Right lobe of liver (tissue), 6 donors: Measurements from ENCODE around the gene OTUD1. TPM values are rescaled to one million over a fixed set of nuclear protein-coding genes. Genes with fewer than 3 reads are reported as not detected.

Experiments used
- ATAC-seq, 4 donors: fragments of 200-7000 bp; cut with Tn5 transposase; one replicate each; pipeline ENCODE4 v1.9.1; 2020; ENCODE audit warnings: mild to moderate bottlenecking in 4 of 4, moderate library complexity in 4 of 4
- DNase-seq, 3 donors: peaks; one replicate each; pipeline ENCODE4 v3.0.0-alpha.2; 2020
- H3K27ac ChIP-seq, 3 donors: fragments of 200-600 bp; one replicate each; pipeline ENCODE4 v1.8.0; 2022
- H3K27me3 ChIP-seq, 2 donors: fragments of 200-600 bp; one replicate each; pipeline ENCODE4 v1.8.0; 2022
- H3K36me3 ChIP-seq, 4 donors: fragments of 200-600 bp; sonication (generic) in 1 of 4; one replicate each; pipeline versions ENCODE4 v1.5.1 to v1.8.0; 2017 to 2022; ENCODE audit warnings: control low read depth in 1 of 4
- H3K4me1 ChIP-seq, 4 donors: fragments of 200-600 bp; sonication (generic) in 1 of 4; one replicate each; pipeline versions ENCODE4 v1.5.1 to v1.8.0; 2017 to 2022; ENCODE audit warnings: control low read depth in 1 of 4
- H3K4me3 ChIP-seq, 3 donors: fragments of 200-600 bp; one replicate each; pipeline ENCODE4 v1.8.0; 2022
- H3K9me3 ChIP-seq, 4 donors: fragments of 200-600 bp; sonication (generic) in 1 of 4; one replicate each; pipeline versions ENCODE4 v1.5.1 to v1.8.0; 2017 to 2022; ENCODE audit warnings: control low read depth in 1 of 4
- POLR2A ChIP-seq: fragments of 450-650 bp; IDR thresholded peaks from one replicate; pipeline ENCODE4 v1.6.1; 2017; ENCODE audit warnings: antibody characterized with exemption, mild to moderate bottlenecking
- WGBS: methylation state at CpG from one replicate; pipeline ENCODE4 v1.1.6; 2018; ENCODE audit warnings: low coverage, low lambda C conversion rate; ENCODE audit not compliant: insufficient coverage; ENCODE audit errors: missing lambda C conversion rate; 5-methylcytosine and 5-hydroxymethylcytosine counted together
- intact Hi-C, 2 donors: fragments of 100-400 bp; cut with DNase I; formaldehyde crosslinking; loops; one replicate each; pipeline versions ENCODE4 v1.11.2 to v1.14.1; 2022
- microRNA counts: library from miRNA; unstranded; fragments of <30 nt; microRNA quantifications from one replicate; lab custom pipeline; 2016
- microRNA-seq, 2 donors: library from miRNA; unstranded; fragments of <30 nt; microRNA quantifications; one replicate each; pipeline ENCODE4, GENCODE V29; 2019 to 2020
- small RNA-seq, 2 experiments: library from RNA; depleted of rRNA; stranded (forward); fragments of <200 nt; gene quantifications; one replicate each; pipeline ENCODE3, GENCODE V24; 2016
- total RNA-seq, 6 experiments: library from RNA; depleted of rRNA in 2 of 6; stranded (reverse); fragments of >200 nt in 2 of 6; fragmentation: NEBNext Ultra II Directional in 3 of 6; extraction: Animal tissue kit (Norgen Biotek cat#: 25700) in 3 of 6; gene quantifications; one replicate each; pipeline versions ENCODE4 v1.1.0 to v1.2.4, GENCODE V29; 2016 to 2023
- TF ChIP-seq, protein P1 (sequence below), 4 donors: fragments of 200-600 bp in 3 of 4; fragments of 450-650 bp in 1 of 4; IDR thresholded peaks; one replicate each; pipeline versions ENCODE4 v1.5.1 to v1.8.0; 2016 to 2022; ENCODE audit warnings: antibody characterized with exemption in 4 of 4, mild to moderate bottlenecking in 2 of 4
- donor health status: DM: no; HTN: yes; CAD: no.
- donor health status: DM: no; HTN: no; CAD: no.
- donor health status: DM: no; HTN: no; CAD: no.
- donor health status: DM: no; HTN: yes; CAD: no.
- donor health status: DM: no; HTN: yes; CAD: no.

OTUD1 gene
- total RNA-seq, 6 experiments from 2014 or later = 3.2 to 6.4 (median 4.5) TPM

- Histone ChIP-seq H3K27ac (no peak overlapping the region), H3K4me3 (no peak overlapping the region), H3K4me1 (no peaks in the 10 kb centered on the region), H3K27me3 (no peaks in the 10 kb centered on the region), H3K9me3 (no peaks in the 10 kb centered on the region), H3K36me3 (no peaks in the 10 kb centered on the region)
- DNase-seq = no peak
- TF ChIP-seq, protein P1, sequence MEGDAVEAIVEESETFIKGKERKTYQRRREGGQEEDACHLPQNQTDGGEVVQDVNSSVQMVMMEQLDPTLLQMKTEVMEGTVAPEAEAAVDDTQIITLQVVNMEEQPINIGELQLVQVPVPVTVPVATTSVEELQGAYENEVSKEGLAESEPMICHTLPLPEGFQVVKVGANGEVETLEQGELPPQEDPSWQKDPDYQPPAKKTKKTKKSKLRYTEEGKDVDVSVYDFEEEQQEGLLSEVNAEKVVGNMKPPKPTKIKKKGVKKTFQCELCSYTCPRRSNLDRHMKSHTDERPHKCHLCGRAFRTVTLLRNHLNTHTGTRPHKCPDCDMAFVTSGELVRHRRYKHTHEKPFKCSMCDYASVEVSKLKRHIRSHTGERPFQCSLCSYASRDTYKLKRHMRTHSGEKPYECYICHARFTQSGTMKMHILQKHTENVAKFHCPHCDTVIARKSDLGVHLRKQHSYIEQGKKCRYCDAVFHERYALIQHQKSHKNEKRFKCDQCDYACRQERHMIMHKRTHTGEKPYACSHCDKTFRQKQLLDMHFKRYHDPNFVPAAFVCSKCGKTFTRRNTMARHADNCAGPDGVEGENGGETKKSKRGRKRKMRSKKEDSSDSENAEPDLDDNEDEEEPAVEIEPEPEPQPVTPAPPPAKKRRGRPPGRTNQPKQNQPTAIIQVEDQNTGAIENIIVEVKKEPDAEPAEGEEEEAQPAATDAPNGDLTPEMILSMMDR (IDR thresholded peaks at IDR 0.05) = no peak
- TF ChIP-seq POLR2A = no peak
- intact Hi-C loops = no loop called here
- ATAC-seq = no peak
- 81% methylated on average over 3 of the region's 3 CpGs for whole genome bisulfite sequencing
Measured at GRCh38 chr10:23490115-23490514, 51.2 kb downstream of the OTUD1 start.

MicroRNAs within 50 kb of the gene (microRNA counts, 767-probe panel; counts per million panel counts)
- microRNA hsa-miR-1254 (lab: Ali Mortazavi, UCI) = 237 counts per million

Small RNAs within 50 kb of the gene (microRNA-seq; reads per million reads assigned to microRNA genes)
- 0 reads per million in 2 donors for gene MIR1254-2

Small RNAs within 50 kb of the gene (small RNA-seq; reads per million reads assigned to genes)
- gene MIR1254-2 = 0 reads per million in 2 experiments

Other genes starting within 250 kb of the OTUD1 start
- gene PTF1A, start 246.8 kb upstream of the OTUD1 start, total RNA-seq = not detected
- not detected for gene C10orf67, start 94.3 kb upstream of the OTUD1 start, total RNA-seq